Transverse colon (tissue), 4 donors: ENCODE results near the gene PCDHA5.

Source experiments
- CTCF ChIP-seq, 5 experiments: fragments of 200-600 bp in 3 of 5; fragments of 450-650 bp in 2 of 5; sonication (generic) in 3 of 5; IDR thresholded peaks; 1 replicate in 2 of 5; 2 replicates in 3 of 5; pipeline ENCODE4 v1.5.1; 2016 to 2017; ENCODE audit warnings: antibody characterized with exemption in 5 of 5, inconsistent platforms in 3 of 5, mild to moderate bottlenecking in 2 of 5, moderate library complexity in 1 of 5
- POLR2A ChIP-seq: fragments of 450-650 bp; IDR thresholded peaks from one replicate; pipeline ENCODE4 v1.6.1; 2016; ENCODE audit warnings: antibody characterized with exemption, mild to moderate bottlenecking, moderate library complexity
- POLR2AphosphoS5 ChIP-seq, 3 donors: sonication (generic); formaldehyde crosslinking; IDR thresholded peaks; one replicate each; pipeline ENCODE4 v1.6.1; 2016; ENCODE audit warnings: antibody characterized with exemption in 3 of 3

- TF ChIP-seq POLR2A (no peak), CTCF (IDR thresholded peaks at IDR 0.05) (no peak), POLR2AphosphoS5 (IDR thresholded peaks at IDR 0.05) (no peak)
Measured at GRCh38 chr5:140833993-140834392, 12.6 kb downstream of the PCDHA5 start, which contains the start of gene PCDHA7.
